Measurements from ENCODE around the gene ZNF804B.

ZNF804B gene

GRCh38 chr7:88967432-88967831, 207.9 kb downstream of the ZNF804B start:
- DNase-seq (ENCODE audit: low spot score), result no peak

- DNase-seq (ENCODE audit: low spot score), result no peak
Measured at GRCh38 chr7:88969167-88969566, 209.7 kb downstream of the ZNF804B start.

GRCh38 chr7:88985295-88985694, 225.8 kb downstream of the ZNF804B start:
- no peak for DNase-seq (ENCODE audit: low spot score)

- DNase-seq (ENCODE audit: low spot score), result no peak
Measured at GRCh38 chr7:89001306-89001705, 241.8 kb downstream of the ZNF804B start.

GRCh38 chr7:89002981-89003956, 243.8 kb downstream of the ZNF804B start:
- DNase-seq (ENCODE audit: low spot score), result no peak

GRCh38 chr7:89012016-89012415, 252.5 kb downstream of the ZNF804B start:
- DNase-seq (ENCODE audit: low spot score), result no peak

GRCh38 chr7:89017695-89018094, 258.2 kb downstream of the ZNF804B start:
- DNase-seq (ENCODE audit: low spot score), result no peak

- no peak for DNase-seq (ENCODE audit: low spot score)
Measured at GRCh38 chr7:89021741-89022140, 262.2 kb downstream of the ZNF804B start.

GRCh38 chr7:89023206-89023605, 263.7 kb downstream of the ZNF804B start:
- DNase-seq (ENCODE audit: low spot score), result no peak

GRCh38 chr7:89023877-89024276, 264.4 kb downstream of the ZNF804B start:
- DNase-seq (ENCODE audit: low spot score), result no peak

- no peak for DNase-seq (ENCODE audit: low spot score)
Measured at GRCh38 chr7:89027781-89028180, 268.3 kb downstream of the ZNF804B start.

GRCh38 chr7:89028319-89028718, 268.8 kb downstream of the ZNF804B start:
- no peak for DNase-seq (ENCODE audit: low spot score)

GRCh38 chr7:89029864-89030263, 270.4 kb downstream of the ZNF804B start:
- DNase-seq (ENCODE audit: low spot score), result no peak

- DNase-seq (ENCODE audit: low spot score), result no peak
Measured at GRCh38 chr7:89041240-89041639, 281.7 kb downstream of the ZNF804B start.

GRCh38 chr7:89042940-89043339, 283.4 kb downstream of the ZNF804B start:
- DNase-seq (ENCODE audit: low spot score), result no peak

GRCh38 chr7:89049043-89049442, 289.5 kb downstream of the ZNF804B start:
- no peak for DNase-seq (ENCODE audit: low spot score)

GRCh38 chr7:89053130-89053529, 293.6 kb downstream of the ZNF804B start:
- no peak for DNase-seq (ENCODE audit: low spot score)

GRCh38 chr7:89054361-89054760, 294.9 kb downstream of the ZNF804B start:
- DNase-seq (ENCODE audit: low spot score), result no peak

- DNase-seq (ENCODE audit: low spot score), result no peak
Measured at GRCh38 chr7:89060234-89060633, 300.7 kb downstream of the ZNF804B start.

- no peak for DNase-seq (ENCODE audit: low spot score)
Measured at GRCh38 chr7:89064831-89065230, 305.3 kb downstream of the ZNF804B start.

GRCh38 chr7:89067048-89067447, 307.5 kb downstream of the ZNF804B start:
- DNase-seq (ENCODE audit: low spot score), result no peak

GRCh38 chr7:89072081-89072480, 312.6 kb downstream of the ZNF804B start:
- no peak for DNase-seq (ENCODE audit: low spot score)

- no peak for DNase-seq (ENCODE audit: low spot score)
Measured at GRCh38 chr7:89073776-89074175, 314.3 kb downstream of the ZNF804B start.

GRCh38 chr7:89077992-89078391, 318.5 kb downstream of the ZNF804B start:
- DNase-seq (ENCODE audit: low spot score), result no peak
